ENCODE results near the gene PCDH15. TPM values are rescaled to one million over a fixed set of nuclear protein-coding genes. Genes with fewer than 3 reads are reported as not detected.
A peak's percentile ranks its signal among the peaks of the same experiment; 100 is the strongest.

PCDH15 gene
- total and polyA plus RNA-seq, 2 experiments from 2014 or later: 1.1 to 1.7 TPM

GRCh38 chr10:54469587-54470323 is 331.3 kb downstream of the PCDH15 start:
- peak; percentile 11 for DNase-seq (ENCODE audit: low spot score)
- Histone ChIP-seq H3K27me3 (no peaks in the 10 kb centered on the region), H2AFZ (peak overlapping the region; percentile 21), H3K9me2 (replicated peaks; ENCODE audit: insufficient read depth) (no peaks in the 10 kb centered on the region), H3K27ac (no peak overlapping the region), H3K4me2 (peak overlapping the region; percentile 64), H3K9me3 (ENCODE audit: low read depth) (no peaks in the 10 kb centered on the region), H4K20me1 (ENCODE audit: insufficient read depth, poor library complexity, severe bottlenecking) (no peaks in the 10 kb centered on the region), H3K4me1 (ENCODE audit: insufficient read depth) (no peaks in the 10 kb centered on the region), H3K79me2 (no peaks in the 10 kb centered on the region), H3K36me3 (replicated peaks; ENCODE audit: insufficient read depth, low read depth) (no peaks in the 10 kb centered on the region), H3K4me3 (no peak overlapping the region)
- TF ChIP-seq CTCF (IDR thresholded peaks at IDR 0.05; ENCODE audit: poor library complexity): no peak
- no peak for TF ChIP-seq EZH2 (IDR thresholded peaks at IDR 0.05; ENCODE audit: borderline replicate concordance)
- no peak for TF ChIP-seq EZH2phosphoT487 (IDR thresholded peaks at IDR 0.05; ENCODE audit: low read depth, severe bottlenecking, unreplicated experiment)
- WGBS (ENCODE audit: low lambda C conversion rate, missing lambda C conversion rate): 66% methylated on average over 8 of the region's 8 CpGs

GRCh38 chr10:54454271-54454670 is 346.8 kb downstream of the PCDH15 start:
- Histone ChIP-seq H3K79me2 (no peaks in the 10 kb centered on the region), H3K9me2 (replicated peaks; ENCODE audit: insufficient read depth) (no peaks in the 10 kb centered on the region), H3K4me2 (no peak overlapping the region), H2AFZ (no peak overlapping the region), H3K9me3 (ENCODE audit: low read depth) (no peaks in the 10 kb centered on the region), H3K27me3 (no peaks in the 10 kb centered on the region), H3K36me3 (replicated peaks; ENCODE audit: insufficient read depth, low read depth) (no peaks in the 10 kb centered on the region), H3K27ac (no peak overlapping the region), H4K20me1 (ENCODE audit: insufficient read depth, poor library complexity, severe bottlenecking) (no peaks in the 10 kb centered on the region), H3K4me1 (ENCODE audit: insufficient read depth) (no peaks in the 10 kb centered on the region), H3K4me3 (no peak overlapping the region)
- DNase-seq (ENCODE audit: low spot score): no peak
- WGBS (ENCODE audit: low lambda C conversion rate, missing lambda C conversion rate): 94% methylated on average over 1 of the region's 1 CpG
- TF ChIP-seq EZH2 (IDR thresholded peaks at IDR 0.05; ENCODE audit: borderline replicate concordance) (no peak), CTCF (IDR thresholded peaks at IDR 0.05; ENCODE audit: poor library complexity) (no peak), EZH2phosphoT487 (IDR thresholded peaks at IDR 0.05; ENCODE audit: low read depth, severe bottlenecking, unreplicated experiment) (no peak)

GRCh38 chr10:54449056-54449455 is 352.0 kb downstream of the PCDH15 start:
- DNase-seq (ENCODE audit: low spot score): no peak
- H3K27me3 ChIP-seq: no peaks in the 10 kb centered on the region
- H3K9me2 ChIP-seq (replicated peaks; ENCODE audit: insufficient read depth): no peaks in the 10 kb centered on the region
- no peak overlapping the region for H2AFZ ChIP-seq
- no peaks in the 10 kb centered on the region for H4K20me1 ChIP-seq (ENCODE audit: insufficient read depth, poor library complexity, severe bottlenecking)
- no peaks in the 10 kb centered on the region for H3K4me1 ChIP-seq (ENCODE audit: insufficient read depth)
- no peak overlapping the region for H3K4me2 ChIP-seq
- TF ChIP-seq CTCF (IDR thresholded peaks at IDR 0.05; ENCODE audit: poor library complexity) (no peak), EZH2phosphoT487 (IDR thresholded peaks at IDR 0.05; ENCODE audit: low read depth, severe bottlenecking, unreplicated experiment) (no peak), EZH2 (IDR thresholded peaks at IDR 0.05; ENCODE audit: borderline replicate concordance) (no peak)
- H3K27ac ChIP-seq: no peak overlapping the region
- no peak overlapping the region for H3K4me3 ChIP-seq
- H3K9me3 ChIP-seq (ENCODE audit: low read depth): no peaks in the 10 kb centered on the region
- H3K36me3 ChIP-seq (replicated peaks; ENCODE audit: insufficient read depth, low read depth): no peaks in the 10 kb centered on the region
- H3K79me2 ChIP-seq: no peaks in the 10 kb centered on the region
- 97% methylated on average over 1 of the region's 1 CpG for WGBS (ENCODE audit: low lambda C conversion rate, missing lambda C conversion rate)
